Aortic smooth muscle cell (primary cell): Measurements from ENCODE around the gene ANGPTL5. TPM values are rescaled to one million over a fixed set of nuclear protein-coding genes. Genes with fewer than 3 reads are reported as not detected.

Source experiments
- total RNA-seq: library from RNA; depleted of rRNA; stranded (reverse); fragments of >200 nt; gene quantifications from 2 replicates; pipeline ENCODE4 v1.2.3, GENCODE V29; 2014

Gene ANGPTL5
- total RNA-seq: 0.25 and 0.92 TPM in 2 replicates

DNA sequence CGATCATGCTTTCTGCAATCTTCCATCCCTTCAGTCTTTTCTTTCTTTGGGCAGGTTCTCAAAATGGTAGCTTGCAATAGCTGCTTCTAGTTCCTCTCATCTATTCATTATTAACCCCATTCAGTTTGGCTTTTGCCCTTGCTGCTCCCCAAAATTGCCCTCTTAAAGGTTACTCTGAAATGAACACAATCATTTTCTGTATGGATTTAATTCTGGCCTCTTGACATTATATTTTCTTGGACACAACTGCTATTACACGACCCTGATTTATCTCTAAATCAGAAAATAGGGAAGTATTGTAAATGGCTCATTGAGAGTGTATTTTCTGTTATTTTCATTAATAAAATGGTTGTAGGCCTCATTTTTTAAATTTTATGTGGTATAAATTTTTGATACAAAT, at the start of gene ANGPTL5:
ANGPTL5 (minus strand) TSS at position 101 of the 400 bp plus-strand sequence. CDS start 8,613 bp downstream, outside the sequence.

DNA sequence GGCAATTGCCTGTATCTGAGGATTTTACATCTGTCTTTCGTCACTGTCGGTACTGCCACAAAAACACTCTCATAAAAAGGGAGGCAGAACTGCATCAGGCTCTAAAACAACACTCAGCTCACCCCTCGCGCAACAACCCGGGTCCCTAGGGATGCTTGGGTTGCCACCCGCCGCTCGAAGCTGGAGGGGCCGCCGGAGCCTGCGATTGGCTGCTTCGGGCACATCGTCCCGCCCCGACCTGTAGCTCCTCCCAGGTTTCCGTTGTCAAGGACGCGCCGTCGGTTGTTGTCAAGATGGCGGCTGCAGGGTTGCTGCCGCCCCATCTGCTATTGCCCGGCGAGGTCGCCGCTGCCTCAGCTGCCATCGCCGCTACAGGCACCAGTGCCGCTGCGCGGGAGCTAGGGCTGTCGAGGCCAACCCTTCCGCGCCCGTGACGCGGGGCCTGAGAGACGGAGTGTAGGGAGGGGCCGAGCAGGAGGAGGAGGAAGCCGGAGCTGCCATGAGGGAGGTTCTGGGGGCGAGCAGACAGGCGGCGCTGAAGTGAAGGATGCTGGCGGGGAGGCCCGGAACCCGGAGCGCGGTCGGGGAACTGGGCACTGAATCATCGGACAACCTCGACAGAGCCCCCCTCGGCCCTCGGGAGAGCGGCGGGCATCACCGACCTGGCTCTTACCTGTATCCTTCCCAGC, 1.4 kb downstream of the ANGPTL5 start, which contains the start of gene CEP126:
CEP126 (plus strand) TSS at position 273 of the 689 bp plus-strand sequence; CDS start at position 548, 275 bp downstream.

Other genes with a start within 250 kb of the ANGPTL5 start
- gene CEP126, start 1.5 kb downstream of the ANGPTL5 start, total RNA-seq: 4.2 and 6.3 TPM in 2 replicates
- gene CFAP300, start 130.9 kb upstream of the ANGPTL5 start, total RNA-seq: 7.7 and 7.8 TPM in 2 replicates
- gene YAP1, start 193.9 kb upstream of the ANGPTL5 start, total RNA-seq: 131 and 139 TPM in 2 replicates